Measurements from ENCODE around the gene AUTS2. TPM values are rescaled to one million over a fixed set of nuclear protein-coding genes. Genes with fewer than 3 reads are reported as not detected.

AUTS2 gene
- polyA plus RNA-seq, 1 donor (not counting 4 experiments of a cell fraction or from before 2014, with no cell fraction given), result 4.7 TPM

DNA sequence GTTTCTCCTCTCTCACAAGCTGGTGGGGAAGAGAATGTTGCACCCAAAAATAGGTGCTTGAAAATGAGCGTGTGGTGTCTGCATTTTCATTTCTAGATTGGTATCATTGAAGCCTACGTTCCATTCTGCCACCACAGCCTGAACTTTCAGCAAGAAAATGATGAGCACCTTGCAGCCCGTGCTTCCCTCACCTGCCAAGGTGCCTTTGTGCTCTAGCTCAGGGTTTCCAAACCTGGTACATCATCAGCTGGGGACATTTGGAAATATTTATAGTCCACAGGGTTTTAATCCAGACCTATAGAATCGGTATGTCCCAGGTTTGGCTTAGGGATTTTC, 701.2 kb downstream of the AUTS2 start:
- Histone ChIP-seq H3K27me3 (ENCODE audit: control insufficient read depth, extremely low read depth, insufficient read depth, low read length) (no peaks in the 10 kb centered on the region), H3K36me3 (ENCODE audit: control insufficient read depth in 2 of 2, extremely low read depth in 1 of 2, insufficient read depth in 2 of 2, low read length in 2 of 2) (no peaks in the 10 kb centered on the region), H4K20me1 (ENCODE audit: control insufficient read depth, extremely low read depth, insufficient read depth, low read length) (no peaks in the 10 kb centered on the region), H3K79me2 (ENCODE audit: control insufficient read depth, insufficient read depth, low read length) (no peaks in the 10 kb centered on the region), H3K4me1 (ENCODE audit: control insufficient read depth, extremely low read depth, insufficient read depth, low read length) (peaks cover 10% of the 10 kb centered on the region), H3K9ac (ENCODE audit: control insufficient read depth, extremely low read depth, insufficient read depth, low read length) (no peak overlapping the region), H3K9me3 (ENCODE audit: control insufficient read depth, low read depth, low read length) (no peaks in the 10 kb centered on the region), H3K9me1 (ENCODE audit: control insufficient read depth, extremely low read depth, insufficient read depth, low read length) (no peaks in the 10 kb centered on the region), H2AFZ (ENCODE audit: control insufficient read depth, low read length) (no peak overlapping the region), H3K4me2 (ENCODE audit: control insufficient read depth, extremely low read depth, insufficient read depth, low read depth, low read length) (peak overlapping the region; percentile 63), H3K27ac (ENCODE audit: control insufficient read depth, insufficient read depth, low read length) (no peak overlapping the region), H3K4me3 (ENCODE audit: control insufficient read depth in 2 of 3, extremely low read depth in 1 of 3, insufficient read depth in 2 of 3, low read depth in 1 of 3, low read length in 3 of 3) (no peak overlapping the region)
- dilution Hi-C loops (cut with MboI; ENCODE audit: extremely low pct_ligation_motif_present, low sequenced_read_pairs), result no loop called here
- TF ChIP-seq EZH2 (IDR thresholded peaks at IDR 0.05; ENCODE audit: low read length), result no peak
- TF ChIP-seq, protein P1, sequence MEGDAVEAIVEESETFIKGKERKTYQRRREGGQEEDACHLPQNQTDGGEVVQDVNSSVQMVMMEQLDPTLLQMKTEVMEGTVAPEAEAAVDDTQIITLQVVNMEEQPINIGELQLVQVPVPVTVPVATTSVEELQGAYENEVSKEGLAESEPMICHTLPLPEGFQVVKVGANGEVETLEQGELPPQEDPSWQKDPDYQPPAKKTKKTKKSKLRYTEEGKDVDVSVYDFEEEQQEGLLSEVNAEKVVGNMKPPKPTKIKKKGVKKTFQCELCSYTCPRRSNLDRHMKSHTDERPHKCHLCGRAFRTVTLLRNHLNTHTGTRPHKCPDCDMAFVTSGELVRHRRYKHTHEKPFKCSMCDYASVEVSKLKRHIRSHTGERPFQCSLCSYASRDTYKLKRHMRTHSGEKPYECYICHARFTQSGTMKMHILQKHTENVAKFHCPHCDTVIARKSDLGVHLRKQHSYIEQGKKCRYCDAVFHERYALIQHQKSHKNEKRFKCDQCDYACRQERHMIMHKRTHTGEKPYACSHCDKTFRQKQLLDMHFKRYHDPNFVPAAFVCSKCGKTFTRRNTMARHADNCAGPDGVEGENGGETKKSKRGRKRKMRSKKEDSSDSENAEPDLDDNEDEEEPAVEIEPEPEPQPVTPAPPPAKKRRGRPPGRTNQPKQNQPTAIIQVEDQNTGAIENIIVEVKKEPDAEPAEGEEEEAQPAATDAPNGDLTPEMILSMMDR (optimal IDR thresholded peaks at IDR 0.05 in 1 of 3, IDR thresholded peaks at IDR 0.05 in 1 of 3, conservative IDR thresholded peaks at IDR 0.05 in 1 of 3; ENCODE audit: extremely low read depth in 1 of 3, insufficient read depth in 2 of 3, low read length in 3 of 3), result no peak
- no peak for FAIRE-seq
- no peak for DNase-seq (ENCODE audit: low read depth, low spot score)

DNA sequence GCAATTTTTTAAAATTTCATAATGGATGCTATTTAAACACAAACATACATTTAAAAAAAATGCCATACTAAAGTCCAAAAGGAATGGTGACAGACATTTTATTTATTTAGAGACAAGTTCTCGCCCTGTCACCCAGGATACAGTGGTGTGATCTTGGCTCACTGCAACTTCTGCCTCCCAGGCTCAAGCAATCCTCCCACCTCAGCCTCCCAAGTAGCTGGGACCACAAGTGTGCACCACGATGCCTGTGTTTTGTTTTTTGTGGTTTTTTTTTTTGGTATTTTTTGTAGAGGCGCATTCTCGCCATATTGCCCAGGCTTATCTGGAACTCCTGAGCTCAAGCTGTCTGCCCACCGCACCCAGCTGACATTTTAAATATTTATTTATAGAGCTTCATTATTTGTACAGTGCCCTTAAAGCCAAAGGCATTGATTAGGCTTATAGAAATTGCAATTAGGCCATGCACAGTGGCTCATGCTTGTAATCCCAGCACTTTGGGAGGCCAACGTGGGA, 703.5 kb downstream of the AUTS2 start:
- dilution Hi-C loops (cut with MboI; ENCODE audit: extremely low pct_ligation_motif_present, low sequenced_read_pairs), result no loop called here
- H2AFZ ChIP-seq (ENCODE audit: control insufficient read depth, low read length), result no peak overlapping the region
- peaks cover 10% of the 10 kb centered on the region for H3K4me1 ChIP-seq (ENCODE audit: control insufficient read depth, extremely low read depth, insufficient read depth, low read length)
- H3K27ac ChIP-seq (ENCODE audit: control insufficient read depth, insufficient read depth, low read length), result no peak overlapping the region
- no peaks in the 10 kb centered on the region for H3K79me2 ChIP-seq (ENCODE audit: control insufficient read depth, insufficient read depth, low read length)
- no peaks in the 10 kb centered on the region for H3K36me3 ChIP-seq (ENCODE audit: control insufficient read depth in 2 of 2, extremely low read depth in 1 of 2, insufficient read depth in 2 of 2, low read length in 2 of 2)
- H3K4me2 ChIP-seq (ENCODE audit: control insufficient read depth, extremely low read depth, insufficient read depth, low read depth, low read length), result no peak overlapping the region
- H3K9me1 ChIP-seq (ENCODE audit: control insufficient read depth, extremely low read depth, insufficient read depth, low read length), result no peaks in the 10 kb centered on the region
- no peaks in the 10 kb centered on the region for H3K9me3 ChIP-seq (ENCODE audit: control insufficient read depth, low read depth, low read length)
- TF ChIP-seq, protein P1 (optimal IDR thresholded peaks at IDR 0.05 in 1 of 3, IDR thresholded peaks at IDR 0.05 in 1 of 3, conservative IDR thresholded peaks at IDR 0.05 in 1 of 3; ENCODE audit: extremely low read depth in 1 of 3, insufficient read depth in 2 of 3, low read length in 3 of 3), result no peak
- TF ChIP-seq EZH2 (IDR thresholded peaks at IDR 0.05; ENCODE audit: low read length), result no peak
- no peak overlapping the region for H3K9ac ChIP-seq (ENCODE audit: control insufficient read depth, extremely low read depth, insufficient read depth, low read length)
- no peak for FAIRE-seq
- no peaks in the 10 kb centered on the region for H4K20me1 ChIP-seq (ENCODE audit: control insufficient read depth, extremely low read depth, insufficient read depth, low read length)
- no peaks in the 10 kb centered on the region for H3K27me3 ChIP-seq (ENCODE audit: control insufficient read depth, extremely low read depth, insufficient read depth, low read length)
- H3K4me3 ChIP-seq (ENCODE audit: control insufficient read depth in 2 of 3, extremely low read depth in 1 of 3, insufficient read depth in 2 of 3, low read depth in 1 of 3, low read length in 3 of 3), result no peak overlapping the region
- DNase-seq (ENCODE audit: low read depth, low spot score), result no peak
